EH (cell line): ENCODE data around the gene CFDP1.

ENCODE experiments used
- DNase-seq: peaks from one replicate; pipeline ENCODE4 v3.0.0-alpha.2; 2015; ENCODE audit warnings: low read depth

CFDP1 gene

GRCh38 chr16:75432828-75433731, at the start of gene CFDP1:
Gene CFDP1 (minus strand): TSS chr16:75433503. CDS start chr16:75433352, 151 bp downstream.
- DNase-seq = peak; percentile 95

GRCh38 chr16:75482434-75483205, 49.3 kb upstream of the CFDP1 start:
- DNase-seq = no peak

GRCh38 chr16:75481475-75481874, 48.2 kb upstream of the CFDP1 start:
- no peak for DNase-seq

- no peak for DNase-seq
Observed at GRCh38 chr16:75479421-75479990, 46.2 kb upstream of the CFDP1 start.

GRCh38 chr16:75478480-75479345, 45.4 kb upstream of the CFDP1 start:
- no peak for DNase-seq

GRCh38 chr16:75477680-75478473, 44.6 kb upstream of the CFDP1 start:
- DNase-seq = no peak

GRCh38 chr16:75476817-75477216, 43.5 kb upstream of the CFDP1 start:
- DNase-seq = no peak

GRCh38 chr16:75475420-75475847, 42.1 kb upstream of the CFDP1 start:
- DNase-seq = no peak

- DNase-seq = no peak
Observed at GRCh38 chr16:75472908-75473877, 39.9 kb upstream of the CFDP1 start.

- DNase-seq = peak; percentile 69
Observed at GRCh38 chr16:75471723-75472633, 38.7 kb upstream of the CFDP1 start.

GRCh38 chr16:75466760-75467159, 33.5 kb upstream of the CFDP1 start:
- DNase-seq = no peak

GRCh38 chr16:75464122-75464918, 31.0 kb upstream of the CFDP1 start, which contains the start of gene TMEM170A:
Gene TMEM170A (minus strand): TSS chr16:75464689. CDS start chr16:75464600, 89 bp downstream.
- DNase-seq = peak; percentile 98

- DNase-seq = peak; percentile 39
Observed at GRCh38 chr16:75463389-75464121, 30.3 kb upstream of the CFDP1 start.

GRCh38 chr16:75462806-75463205, 29.5 kb upstream of the CFDP1 start:
- DNase-seq = no peak

GRCh38 chr16:75461575-75461974, 28.3 kb upstream of the CFDP1 start:
- DNase-seq = no peak

- DNase-seq = no peak
Observed at GRCh38 chr16:75460446-75460845, 27.1 kb upstream of the CFDP1 start.

GRCh38 chr16:75459691-75460090, 26.4 kb upstream of the CFDP1 start:
- DNase-seq = no peak
